ENCODE measurements around the gene NTN3.
"Not testable (repeated sequence)": the region's sequence is repeated elsewhere in the genome, so short reads cannot be mapped to it uniquely, and the experiment has no call there.

The NTN3 gene

DNA sequence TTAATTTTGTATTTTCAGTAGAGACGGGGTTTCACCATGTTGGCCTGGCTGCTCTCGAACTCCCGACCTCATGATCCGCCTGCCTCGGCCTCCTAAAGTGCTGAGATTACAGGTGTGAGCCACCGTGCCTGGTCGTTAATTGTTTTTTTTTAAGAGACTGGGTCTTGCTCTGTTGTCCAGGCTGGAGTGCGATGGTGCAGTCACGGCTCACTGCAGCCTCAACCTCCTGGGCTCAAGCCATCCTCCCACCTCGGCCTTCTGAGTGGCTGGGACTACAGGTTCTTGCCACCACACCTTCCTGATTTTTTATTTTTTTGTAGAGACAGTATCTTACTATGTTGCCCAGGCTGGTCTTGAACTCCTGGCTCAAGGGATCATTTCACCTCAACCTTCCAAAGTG is 8.9 kb downstream of the NTN3 start:
- DNase-seq (ENCODE audit: low spot score) = not testable (repeated sequence)

DNA sequence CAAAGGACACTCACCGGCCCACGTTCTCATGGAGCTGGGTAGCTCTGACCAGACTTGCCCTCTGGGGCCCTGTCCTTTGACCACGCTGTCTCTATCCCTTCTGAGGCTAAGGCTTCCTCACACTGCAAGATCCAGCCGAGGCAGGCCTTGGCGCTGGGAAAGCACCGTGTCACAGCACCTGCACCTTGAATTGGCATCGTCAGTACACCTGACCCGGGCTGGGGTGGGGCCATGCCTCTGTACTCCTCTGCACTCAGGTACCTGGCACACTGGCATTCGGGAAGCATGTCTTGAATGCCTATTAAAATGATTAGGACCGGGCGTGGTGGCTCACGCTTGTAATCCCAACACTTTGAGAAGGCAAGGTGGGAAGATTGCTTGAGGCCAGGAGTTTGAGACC is 9.9 kb downstream of the NTN3 start:
- no peak for DNase-seq (ENCODE audit: low spot score)

GRCh38 chr16:2481676-2482075 is 10.6 kb downstream of the NTN3 start:
- DNase-seq (ENCODE audit: low spot score) = no peak

GRCh38 chr16:2482249-2482648 is 11.2 kb downstream of the NTN3 start:
- no peak for DNase-seq (ENCODE audit: low spot score)

- DNase-seq (ENCODE audit: low spot score) = no peak
Observed at GRCh38 chr16:2482708-2483534, 11.8 kb downstream of the NTN3 start.

DNA sequence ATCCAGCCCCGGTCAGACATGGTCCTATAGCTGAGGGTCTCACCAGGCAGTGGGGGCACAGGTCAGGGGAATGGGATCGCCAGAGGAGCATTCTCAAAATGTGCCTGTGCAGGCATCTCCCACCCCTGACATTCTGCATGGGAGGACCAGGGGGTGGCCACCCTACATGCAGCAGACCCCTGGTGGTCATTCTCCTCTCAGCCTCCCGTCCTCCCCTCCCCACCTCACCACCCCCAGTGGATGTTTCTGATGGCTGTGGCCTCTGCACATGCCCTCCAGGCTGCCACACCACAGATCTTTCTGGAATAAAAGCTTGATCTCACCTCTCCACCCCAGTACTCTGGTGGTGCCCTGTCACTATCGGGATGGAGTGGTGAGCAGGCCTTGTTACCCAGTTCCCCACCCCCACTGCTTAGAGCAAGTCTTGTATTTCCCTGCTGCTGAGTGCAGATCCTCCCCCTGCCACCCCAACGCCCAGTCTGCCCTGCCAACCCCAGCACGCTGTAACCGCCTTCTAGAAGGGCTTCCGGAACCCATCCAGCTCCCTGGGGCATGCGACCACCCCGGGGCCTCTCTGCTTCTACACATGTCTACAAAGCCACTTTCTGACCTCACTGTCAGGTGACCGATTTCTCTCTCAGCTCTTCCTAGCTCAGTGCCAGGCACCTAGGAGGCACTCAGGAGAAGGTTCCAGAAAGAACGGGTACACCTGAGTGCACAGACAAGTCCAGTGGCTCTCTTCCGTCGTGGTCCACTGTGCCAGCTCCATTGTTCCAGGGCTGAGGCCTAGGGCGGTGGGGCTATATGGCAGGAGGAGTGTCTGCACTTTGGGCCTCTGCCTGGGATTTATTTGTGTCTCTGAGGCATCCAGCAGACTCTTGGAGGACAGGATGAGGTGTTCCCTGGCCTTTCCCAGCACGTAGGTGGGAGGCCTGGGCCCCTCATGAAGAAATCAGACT is 13.1 kb downstream of the NTN3 start:
- DNase-seq (ENCODE audit: low spot score) = no peak

DNA sequence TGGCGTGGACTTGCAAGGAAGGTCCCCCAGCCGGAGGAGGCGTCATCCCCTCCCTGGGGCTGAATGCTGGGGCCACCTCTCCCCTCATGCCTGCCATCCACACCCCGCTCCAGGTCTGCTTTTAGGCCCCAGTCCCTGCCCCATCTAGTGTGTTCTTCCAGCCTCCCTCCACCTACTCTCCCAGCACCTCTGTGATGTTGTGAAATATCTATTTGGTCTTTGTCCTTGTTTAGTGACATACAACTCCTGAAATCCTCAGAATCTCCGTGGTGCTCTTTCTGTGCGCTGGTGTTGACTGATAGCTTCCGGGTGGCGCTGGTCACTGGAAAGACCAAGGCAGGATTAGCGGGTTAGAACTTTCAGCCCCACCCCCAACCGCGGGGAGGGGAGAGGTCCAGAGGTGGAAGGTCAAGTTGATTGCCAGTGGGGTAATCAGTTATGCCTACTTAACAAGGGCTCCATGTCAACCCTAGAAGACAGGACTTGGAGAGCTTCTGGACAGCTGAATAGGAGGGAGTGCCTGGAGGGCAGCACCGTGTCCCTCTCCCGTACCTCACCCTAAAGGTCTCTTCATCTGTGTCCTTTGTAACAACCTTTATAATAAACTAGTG is 13.9 kb downstream of the NTN3 start:
- peak; percentile 52 for DNase-seq (ENCODE audit: low spot score)

- no peak for DNase-seq (ENCODE audit: low spot score)
Observed at GRCh38 chr16:2485811-2486507, 14.9 kb downstream of the NTN3 start.

DNA sequence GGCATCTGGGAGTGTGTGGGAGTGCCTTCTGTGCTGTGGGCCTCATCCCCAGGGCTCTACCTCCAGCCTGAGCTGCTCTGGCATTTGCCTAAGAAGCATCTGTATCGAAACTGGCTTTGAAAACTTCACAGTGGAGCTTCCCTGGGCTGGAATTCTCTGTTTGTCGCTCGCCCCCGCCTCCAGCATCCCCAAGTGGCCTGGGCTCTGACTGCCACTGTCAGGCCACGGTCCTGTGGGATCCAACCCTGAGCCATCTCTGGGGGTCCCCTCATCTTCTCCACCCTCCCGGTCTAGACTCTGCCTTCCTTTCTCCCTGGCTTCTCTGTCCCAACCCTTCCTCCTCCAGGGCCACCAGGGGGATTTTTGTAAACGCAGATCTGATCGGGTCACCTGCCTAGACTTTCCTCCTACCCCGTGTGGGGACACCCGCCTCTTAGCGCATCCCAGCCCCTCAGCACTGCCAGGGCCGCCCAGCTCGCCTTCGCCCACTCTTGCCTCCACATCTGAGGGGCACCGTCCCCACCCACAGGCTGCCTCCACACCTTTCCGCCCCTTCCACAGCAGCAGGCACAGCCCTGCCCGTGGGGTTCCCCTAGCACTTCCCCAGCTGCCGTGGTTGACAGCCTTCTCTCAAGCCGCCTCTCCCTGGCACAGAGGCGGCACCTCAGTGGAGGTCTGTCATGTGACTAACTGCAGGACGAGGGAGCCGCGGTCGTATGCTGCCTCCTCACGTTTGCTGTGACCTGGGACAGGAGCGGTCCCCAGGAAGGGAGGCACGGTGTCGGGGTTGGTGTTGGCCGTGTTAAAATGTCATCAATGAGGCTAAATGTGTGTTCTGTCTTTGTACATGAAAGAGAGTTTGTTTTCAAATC is 15.8 kb downstream of the NTN3 start:
- no peak for DNase-seq (ENCODE audit: low spot score)

GRCh38 chr16:2487517-2487842 is 16.4 kb downstream of the NTN3 start:
- no peak for DNase-seq (ENCODE audit: low spot score)

GRCh38 chr16:2487903-2488531 is 16.9 kb downstream of the NTN3 start:
- DNase-seq (ENCODE audit: low spot score) = no peak

- no peak for DNase-seq (ENCODE audit: low spot score)
Observed at GRCh38 chr16:2489581-2489980, 18.5 kb downstream of the NTN3 start.

DNA sequence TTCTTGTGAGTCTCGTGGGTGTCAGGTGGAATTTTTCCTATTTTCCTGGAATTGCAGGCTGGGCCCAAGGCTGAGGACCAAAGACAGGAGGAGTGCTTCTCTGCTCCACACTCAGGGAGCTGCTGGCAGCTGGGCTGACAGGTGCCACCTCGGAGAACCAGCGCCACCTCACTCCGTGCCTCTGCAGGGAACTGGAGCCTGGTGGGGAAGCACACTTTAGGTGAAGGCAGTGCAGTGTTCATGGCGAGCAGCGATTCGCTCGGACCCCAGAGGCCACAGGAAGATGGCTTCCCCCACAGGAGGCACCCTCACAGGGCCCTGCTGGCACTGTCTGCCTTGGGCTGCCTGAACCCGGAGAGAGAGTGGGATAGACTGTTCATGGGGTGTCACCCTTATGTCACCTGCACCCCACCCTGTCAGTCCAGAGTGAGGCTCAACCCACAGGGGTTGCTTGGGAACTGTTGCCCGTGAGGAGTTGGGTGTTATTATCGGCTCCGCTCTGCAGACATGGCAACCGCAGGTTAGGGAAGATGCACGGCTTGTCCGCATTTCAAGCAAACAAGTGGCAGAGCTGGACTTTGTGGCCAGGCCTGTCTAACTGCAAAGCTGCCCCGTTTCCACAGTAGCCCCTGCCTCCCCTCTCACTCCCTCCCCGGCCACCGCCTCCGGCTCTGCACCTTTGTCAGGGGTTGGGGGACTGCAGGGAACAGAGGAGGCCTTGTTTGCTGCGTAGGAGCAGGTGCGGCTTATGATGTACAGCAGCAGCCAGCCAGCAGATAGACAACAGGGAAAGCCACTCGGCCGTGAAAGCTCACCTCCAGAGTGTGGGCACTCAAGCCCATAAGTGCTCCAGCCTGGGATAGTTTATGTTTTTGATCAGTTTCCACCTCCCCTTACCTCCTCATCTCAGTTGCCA is 19.4 kb downstream of the NTN3 start:
- DNase-seq (ENCODE audit: low spot score) = no peak

DNA sequence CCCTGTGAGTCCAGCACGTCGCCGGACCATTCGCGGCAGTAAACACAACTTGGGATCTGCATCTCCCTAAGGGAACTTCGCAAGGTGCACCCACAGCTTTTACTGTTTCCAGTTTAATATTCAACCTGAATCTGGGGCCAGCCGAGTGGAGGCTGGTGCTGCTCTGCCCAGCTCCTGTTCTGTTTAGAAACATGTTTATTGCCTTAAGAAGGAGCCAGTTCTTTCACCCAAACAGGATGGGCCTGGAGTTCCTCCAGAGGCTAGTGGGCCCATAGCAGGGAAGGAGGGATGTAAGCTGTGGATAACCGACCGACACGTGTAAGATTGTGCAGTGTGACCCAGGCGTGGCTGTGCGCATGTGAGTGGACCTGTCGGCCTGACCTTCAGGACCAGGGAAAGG is 21.2 kb downstream of the NTN3 start:
- no peak for DNase-seq (ENCODE audit: low spot score)

DNA sequence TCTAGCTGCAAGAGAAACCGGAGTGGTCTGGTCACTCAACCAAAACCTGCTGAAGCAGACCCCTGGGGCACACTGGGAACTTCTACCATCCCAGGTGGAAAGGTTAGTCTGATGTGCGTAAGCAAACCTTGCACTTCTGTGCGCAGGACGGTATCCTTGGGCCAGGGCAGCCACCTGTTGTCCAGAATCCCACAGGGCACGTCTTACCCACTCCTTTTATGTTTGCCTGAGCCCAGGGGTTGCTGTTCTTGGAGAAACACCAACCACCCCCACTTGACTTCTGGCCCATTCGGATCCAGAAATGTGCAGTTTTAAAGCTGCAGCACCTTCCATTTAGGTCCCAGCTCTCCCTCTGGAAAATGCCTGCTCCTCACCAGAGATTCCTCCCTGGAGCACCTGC is 22.5 kb downstream of the NTN3 start:
- DNase-seq (ENCODE audit: low spot score) = no peak

GRCh38 chr16:2494616-2495015 is 23.5 kb downstream of the NTN3 start:
- DNase-seq (ENCODE audit: low spot score) = no peak

DNA sequence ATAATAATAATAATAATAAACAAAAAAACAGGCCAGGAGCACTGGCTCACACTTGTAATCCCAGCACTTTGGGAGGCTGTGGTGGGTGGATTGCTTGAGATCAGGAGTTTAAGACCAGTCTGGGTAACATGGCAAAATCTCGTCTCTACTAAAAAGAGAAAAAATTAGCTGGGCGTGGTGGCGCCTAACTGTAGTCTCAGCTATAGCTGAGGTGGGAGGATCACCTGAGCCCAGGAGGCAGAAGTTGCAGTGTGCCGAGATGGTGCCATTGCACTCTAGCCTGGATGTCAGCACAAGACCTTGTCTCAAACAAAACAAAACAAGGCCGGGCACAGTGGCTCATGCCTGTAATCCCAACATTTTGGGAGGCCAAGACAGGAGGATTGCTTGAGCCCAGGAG is 23.9 kb downstream of the NTN3 start:
- DNase-seq (ENCODE audit: low spot score) = no peak

DNA sequence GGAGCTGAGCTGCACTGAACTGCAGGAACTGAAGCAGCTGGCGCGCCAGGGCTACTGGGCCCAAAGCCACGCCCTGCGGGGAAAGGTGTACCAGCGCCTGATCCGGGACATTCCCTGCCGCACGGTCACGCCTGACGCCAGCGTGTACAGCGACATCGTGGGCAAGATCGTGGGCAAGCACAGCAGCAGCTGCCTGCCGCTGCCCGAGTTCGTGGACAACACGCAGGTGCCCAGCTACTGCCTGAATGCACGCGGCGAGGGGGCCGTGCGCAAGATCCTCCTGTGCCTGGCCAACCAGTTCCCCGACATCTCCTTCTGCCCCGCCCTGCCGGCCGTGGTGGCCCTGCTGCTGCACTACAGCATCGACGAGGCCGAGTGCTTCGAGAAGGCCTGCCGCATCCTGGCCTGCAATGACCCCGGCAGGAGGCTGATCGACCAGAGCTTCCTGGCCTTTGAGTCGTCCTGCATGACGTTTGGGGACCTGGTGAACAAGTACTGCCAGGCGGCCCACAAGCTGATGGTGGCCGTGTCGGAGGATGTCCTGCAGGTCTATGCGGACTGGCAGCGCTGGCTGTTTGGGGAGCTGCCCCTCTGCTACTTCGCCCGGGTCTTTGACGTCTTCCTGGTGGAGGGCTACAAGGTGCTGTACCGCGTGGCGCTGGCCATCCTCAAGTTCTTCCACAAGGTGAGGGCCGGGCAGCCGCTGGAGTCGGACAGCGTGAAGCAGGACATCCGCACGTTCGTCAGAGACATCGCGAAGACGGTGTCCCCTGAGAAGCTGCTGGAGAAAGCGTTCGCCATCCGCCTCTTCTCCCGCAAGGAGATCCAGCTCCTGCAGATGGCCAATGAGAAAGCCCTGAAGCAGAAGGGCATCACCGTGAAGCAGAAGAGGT is 25.4 kb downstream of the NTN3 start:
- no peak for DNase-seq (ENCODE audit: low spot score)
